Fibroblast of lung (primary cell): Measurements from ENCODE around the gene E2F2.

ENCODE experiments used
- CTCF ChIP-seq, 2 donors: IDR thresholded peaks in 1 of 2; conservative IDR thresholded peaks in 1 of 2; 1 replicate in 1 of 2; 2 replicates in 1 of 2; pipeline ENCODE4 v1.5.1; 2011 to 2012; ENCODE audit warnings: low read length in 2 of 2, control low read depth in 1 of 2, inconsistent platforms in 1 of 2, low read depth in 1 of 2, mild to moderate bottlenecking in 1 of 2
- EZH2 ChIP-seq: IDR thresholded peaks from 2 replicates; pipeline ENCODE4 v1.5.1; 2012; ENCODE audit warnings: low read length, control low read depth, mild to moderate bottlenecking; ENCODE audit errors: missing control alignments

- TF ChIP-seq CTCF (conservative IDR thresholded peaks at IDR 0.05 in 1 of 2, IDR thresholded peaks at IDR 0.05 in 1 of 2; ENCODE audit: low read depth in 1 of 2, low read length in 2 of 2) (peak in 1 of 2 donors; percentile 7), EZH2 (no peak)
Observed at GRCh38 chr1:23483321-23484252, 47.4 kb downstream of the E2F2 start, which contains the start of gene ASAP3.
